Sigmoid colon (tissue), 3 donors: ENCODE measurements around the gene USP43.

ENCODE experiments used
- CTCF ChIP-seq, 4 experiments: fragments of 450-650 bp in 3 of 4; fragments of 200-600 bp in 1 of 4; IDR thresholded peaks; one replicate each; pipeline ENCODE4 v1.5.1; 2016 to 2019; ENCODE audit warnings: antibody characterized with exemption in 4 of 4, mild to moderate bottlenecking in 3 of 4, moderate library complexity in 2 of 4
- POLR2A ChIP-seq, 2 donors: fragments of 450-650 bp; IDR thresholded peaks; one replicate each; pipeline ENCODE4 v1.6.1; 2016; ENCODE audit warnings: antibody characterized with exemption in 2 of 2, mild to moderate bottlenecking in 2 of 2, moderate library complexity in 2 of 2

GRCh38 chr17:9672691-9673090, 27.4 kb downstream of the USP43 start:
- TF ChIP-seq POLR2A (IDR thresholded peaks at IDR 0.05), result no peak
- no peak for TF ChIP-seq CTCF (IDR thresholded peaks at IDR 0.05)
